ENCODE results near the gene CYBC1.

Gene CYBC1

GRCh38 chr17:82408288-82408937 is 42.1 kb downstream of the CYBC1 start:
- DNase-seq (ENCODE audit: low read depth): no peak

GRCh38 chr17:82407255-82407654 is 43.3 kb downstream of the CYBC1 start:
- no peak for DNase-seq (ENCODE audit: low read depth)

- no peak for DNase-seq (ENCODE audit: low read depth)
Observed at GRCh38 chr17:82406131-82406671, 44.4 kb downstream of the CYBC1 start.

GRCh38 chr17:82405051-82405450 is 45.5 kb downstream of the CYBC1 start:
- DNase-seq (ENCODE audit: low read depth): no peak

GRCh38 chr17:82403662-82404660 is 46.6 kb downstream of the CYBC1 start:
- DNase-seq (ENCODE audit: low read depth): no peak

GRCh38 chr17:82402865-82403264 is 47.7 kb downstream of the CYBC1 start:
- DNase-seq (ENCODE audit: low read depth): no peak

GRCh38 chr17:82400830-82401229 is 49.7 kb downstream of the CYBC1 start:
- DNase-seq (ENCODE audit: low read depth): no peak

- DNase-seq (ENCODE audit: low read depth): no peak
Observed at GRCh38 chr17:82400206-82400605, 50.3 kb downstream of the CYBC1 start.

- no peak for DNase-seq (ENCODE audit: low read depth)
Observed at GRCh38 chr17:82399601-82400101, 50.9 kb downstream of the CYBC1 start.

GRCh38 chr17:82399041-82399441 is 51.5 kb downstream of the CYBC1 start:
- DNase-seq (ENCODE audit: low read depth): no peak

GRCh38 chr17:82397449-82398335 is 52.9 kb downstream of the CYBC1 start:
- DNase-seq (ENCODE audit: low read depth): no peak

GRCh38 chr17:82396601-82397435 is 53.7 kb downstream of the CYBC1 start:
- no peak for DNase-seq (ENCODE audit: low read depth)

GRCh38 chr17:82394278-82394677 is 56.3 kb downstream of the CYBC1 start:
- DNase-seq (ENCODE audit: low read depth): no peak

- no peak for DNase-seq (ENCODE audit: low read depth)
Observed at GRCh38 chr17:82392941-82393340, 57.6 kb downstream of the CYBC1 start.
